ENCODE measurements around the gene SYT7. TPM values are rescaled to one million over a fixed set of nuclear protein-coding genes. Genes with fewer than 3 reads are reported as not detected.

The SYT7 gene
- total RNA-seq, 1 donor from 2014 or later: 12.7 TPM

GRCh38 chr11:61488651-61489291 is 92.1 kb downstream of the SYT7 start:
- H3K36me3 ChIP-seq (ENCODE audit: control insufficient read depth, insufficient read depth, low read length): no peaks in the 10 kb centered on the region
- no peak overlapping the region for H3K4me3 ChIP-seq (ENCODE audit: low read depth, low read length)
- no peak for TF ChIP-seq CTCF (IDR thresholded peaks at IDR 0.05; ENCODE audit: insufficient read depth, low read length, poor library complexity, severe bottlenecking)
- peaks cover 44% of the 10 kb centered on the region for H3K27me3 ChIP-seq (ENCODE audit: control insufficient read depth, insufficient read depth, low read length)
- no peak for DNase-seq (ENCODE audit: low read depth)

GRCh38 chr11:61487342-61488025 is 93.4 kb downstream of the SYT7 start:
- Histone ChIP-seq H3K4me3 (ENCODE audit: low read depth, low read length) (no peak overlapping the region), H3K27me3 (ENCODE audit: control insufficient read depth, insufficient read depth, low read length) (peaks cover 39% of the 10 kb centered on the region), H3K36me3 (ENCODE audit: control insufficient read depth, insufficient read depth, low read length) (no peaks in the 10 kb centered on the region)
- DNase-seq (ENCODE audit: low read depth): no peak
- TF ChIP-seq CTCF (IDR thresholded peaks at IDR 0.05; ENCODE audit: insufficient read depth, low read length, poor library complexity, severe bottlenecking): no peak

GRCh38 chr11:61486779-61487178 is 94.1 kb downstream of the SYT7 start:
- no peak overlapping the region for H3K4me3 ChIP-seq (ENCODE audit: low read depth, low read length)
- DNase-seq (ENCODE audit: low read depth): no peak
- H3K36me3 ChIP-seq (ENCODE audit: control insufficient read depth, insufficient read depth, low read length): no peaks in the 10 kb centered on the region
- peaks cover 44% of the 10 kb centered on the region for H3K27me3 ChIP-seq (ENCODE audit: control insufficient read depth, insufficient read depth, low read length)
- TF ChIP-seq CTCF (IDR thresholded peaks at IDR 0.05; ENCODE audit: insufficient read depth, low read length, poor library complexity, severe bottlenecking): no peak

- peaks cover 47% of the 10 kb centered on the region for H3K27me3 ChIP-seq (ENCODE audit: control insufficient read depth, insufficient read depth, low read length)
- no peak for TF ChIP-seq CTCF (IDR thresholded peaks at IDR 0.05; ENCODE audit: insufficient read depth, low read length, poor library complexity, severe bottlenecking)
- no peak for DNase-seq (ENCODE audit: low read depth)
- no peaks in the 10 kb centered on the region for H3K36me3 ChIP-seq (ENCODE audit: control insufficient read depth, insufficient read depth, low read length)
- H3K4me3 ChIP-seq (ENCODE audit: low read depth, low read length): no peak overlapping the region
Observed at GRCh38 chr11:61486011-61486620, 94.8 kb downstream of the SYT7 start.

GRCh38 chr11:61485080-61485479 is 95.8 kb downstream of the SYT7 start:
- no peaks in the 10 kb centered on the region for H3K36me3 ChIP-seq (ENCODE audit: control insufficient read depth, insufficient read depth, low read length)
- DNase-seq (ENCODE audit: low read depth): no peak

More at GRCh38 chr11:61485080-61485479, 95.8 kb downstream of the SYT7 start:
- TF ChIP-seq CTCF (IDR thresholded peaks at IDR 0.05; ENCODE audit: insufficient read depth, low read length, poor library complexity, severe bottlenecking): no peak
- H3K27me3 ChIP-seq (ENCODE audit: control insufficient read depth, insufficient read depth, low read length): peaks cover 56% of the 10 kb centered on the region
- no peak overlapping the region for H3K4me3 ChIP-seq (ENCODE audit: low read depth, low read length)

Data from kidney epithelial cell (primary cell).